HepG2 (cell line): ENCODE measurements around the gene GPR139. TPM values are rescaled to one million over a fixed set of nuclear protein-coding genes. Genes with fewer than 3 reads are reported as not detected.

Experiments used
- CHCHD3 ChIP-seq: sonication (generic); formaldehyde crosslinking; IDR thresholded peaks from 2 replicates; pipeline ENCODE4 v1.8.0; 2022; ENCODE audit warnings: mild to moderate bottlenecking, missing genetic modification reagents, moderate library complexity
- FOXO4 ChIP-seq: sonication (generic); formaldehyde crosslinking; conservative IDR thresholded peaks from 2 replicates; pipeline ENCODE4 v1.8.1; 2023; ENCODE audit warnings: missing genetic modification reagents
- GZF1 ChIP-seq: sonication (generic); formaldehyde crosslinking; IDR thresholded peaks from 2 replicates; pipeline ENCODE4 v1.5.1; 2020; ENCODE audit warnings: mild to moderate bottlenecking, missing genetic modification reagents
- HCFC1 ChIP-seq: fragments of 150-350 bp; IDR thresholded peaks from 2 replicates; pipeline ENCODE4 v1.6.1; 2014; ENCODE audit warnings: low read depth, low read length
- IKZF1 ChIP-seq: fragments of 450-650 bp; IDR thresholded peaks from 2 replicates; pipeline ENCODE4 v1.7.1; 2016
- MTA1 ChIP-seq: sonication (generic); formaldehyde crosslinking; IDR thresholded peaks from 2 replicates; pipeline ENCODE4 v1.4.0; 2020; ENCODE audit warnings: missing genetic modification reagents, mild to moderate bottlenecking, borderline replicate concordance
- NONO ChIP-seq, 2 experiments: fragments of 450-650 bp in 1 of 2; sonication (generic) in 1 of 2; formaldehyde crosslinking in 1 of 2; IDR thresholded peaks in 1 of 2; conservative IDR thresholded peaks in 1 of 2; 2 replicates each; pipeline versions ENCODE4 v1.6.1 to v1.8.0; 2017 to 2022; ENCODE audit warnings: mild to moderate bottlenecking in 1 of 2, missing genetic modification reagents in 1 of 2, moderate library complexity in 1 of 2
- PCBP1 ChIP-seq: fragments of 200-400 bp; formaldehyde crosslinking; IDR thresholded peaks from 2 replicates; pipeline ENCODE4 v1.6.1; 2017; ENCODE audit warnings: mild to moderate bottlenecking, low read depth, low read length, borderline replicate concordance
- PRMT3 ChIP-seq: sonication (generic); formaldehyde crosslinking; IDR thresholded peaks from 2 replicates; pipeline ENCODE4 v1.8.1; 2022; ENCODE audit warnings: low read depth, mild to moderate bottlenecking, moderate library complexity, missing genetic modification reagents, borderline replicate concordance
- RELA ChIP-seq: sonication (generic); formaldehyde crosslinking; IDR thresholded peaks from 2 replicates; pipeline ENCODE4 v1.4.0; 2020; ENCODE audit warnings: missing genetic modification reagents
- RFXANK ChIP-seq: IDR thresholded peaks from 2 replicates; pipeline ENCODE4 v1.6.1; 2016
- TIGD3 ChIP-seq: sonication (generic); formaldehyde crosslinking; IDR thresholded peaks from 2 replicates; pipeline ENCODE4 v1.5.1; 2020; ENCODE audit warnings: mild to moderate bottlenecking, missing genetic modification reagents, borderline replicate concordance
- TMF1 ChIP-seq: sonication (generic); formaldehyde crosslinking; IDR thresholded peaks from 2 replicates; pipeline ENCODE4 v1.8.1; 2022; ENCODE audit warnings: low read depth, missing genetic modification reagents
- TP53 ChIP-seq: sonication (generic); formaldehyde crosslinking; conservative IDR thresholded peaks from 2 replicates; pipeline ENCODE4 v1.4.0; 2020; ENCODE audit warnings: missing genetic modification reagents
- ZBTB2 ChIP-seq: sonication (generic); formaldehyde crosslinking; IDR thresholded peaks from 2 replicates; pipeline ENCODE4 v1.8.0; 2022; ENCODE audit warnings: low read depth, missing genetic modification reagents
- ZBTB46 ChIP-seq: sonication (generic); formaldehyde crosslinking; IDR thresholded peaks from 2 replicates; pipeline ENCODE4 v1.4.0; 2020; ENCODE audit warnings: mild to moderate bottlenecking, missing genetic modification reagents, borderline replicate concordance
- ZFP36L2 ChIP-seq: sonication (generic); formaldehyde crosslinking; IDR thresholded peaks from 2 replicates; pipeline ENCODE4 v1.4.0; 2020; ENCODE audit warnings: missing genetic modification reagents
- ZFP41 ChIP-seq: sonication (generic); formaldehyde crosslinking; IDR thresholded peaks from 2 replicates; pipeline ENCODE4 v1.4.0; 2020; ENCODE audit warnings: mild to moderate bottlenecking, missing genetic modification reagents, borderline replicate concordance
- ZNF30 ChIP-seq: sonication (generic); formaldehyde crosslinking; IDR thresholded peaks from 2 replicates; pipeline ENCODE4 v1.5.0; 2020; ENCODE audit warnings: mild to moderate bottlenecking, missing genetic modification reagents
- ZNF674 ChIP-seq: sonication (generic); formaldehyde crosslinking; IDR thresholded peaks from 2 replicates; pipeline ENCODE4 v1.5.0; 2020; ENCODE audit warnings: low read depth, mild to moderate bottlenecking, missing genetic modification reagents
- ZNF775 ChIP-seq: sonication (generic); formaldehyde crosslinking; IDR thresholded peaks from 2 replicates; pipeline ENCODE4 v1.4.0; 2020; ENCODE audit warnings: missing genetic modification reagents, mild to moderate bottlenecking, moderate library complexity, borderline replicate concordance
- ZSCAN25 ChIP-seq: sonication (generic); formaldehyde crosslinking; IDR thresholded peaks from 2 replicates; pipeline ENCODE4 v1.8.0; 2022; ENCODE audit warnings: mild to moderate bottlenecking, missing genetic modification reagents
- polyA plus RNA-seq, 8 experiments: library from polyadenylated mRNA; depleted of rRNA in 3 of 8; stranded (reverse) in 7 of 8; unstranded in 1 of 8; fragments of >200 nt; fragmentation: Illumina TruSeq in 4 of 8; extraction: Trizol in 4 of 8; gene quantifications; 2 replicates each; pipeline versions ENCODE4 v1.2.1 to v1.2.3, GENCODE V29; 2011 to 2016; ENCODE audit warnings: low read depth in 4 of 8, missing spikeins in 1 of 8, mixed read lengths in 1 of 8; ENCODE audit not compliant: insufficient read depth in 1 of 8
- total RNA-seq, 5 experiments: library from RNA; depleted of rRNA; stranded (reverse); fragments of >200 nt; fragmentation: Illumina TruSeq; extraction: Trizol; gene quantifications; 2 replicates each; pipeline ENCODE4 v1.2.3, GENCODE V29; 2016; ENCODE audit warnings: low read depth in 1 of 5

GPR139 gene
- total and polyA plus RNA-seq, 2 of the 13 experiments (the other 11 are each of a cell fraction or from before 2014, with no cell fraction given) = not detected

- TF ChIP-seq GZF1 (CRISPR knock-in tag) (peak; percentile 22; the same call in 1 of the 2 replicates), RELA (CRISPR knock-in tag) (no peak), ZFP36L2 (CRISPR knock-in tag) (no peak), ZSCAN25 (CRISPR knock-in tag) (0 out of 2 replicates have a peak, but pooled peaks have one; percentile 55), CHCHD3 (no peak; the same call in 1 of the 2 replicates), FOXO4 (no peak), MTA1 (CRISPR knock-in tag) (no peak), TIGD3 (CRISPR knock-in tag) (no peak), ZNF775 (CRISPR knock-in tag) (no peak), ZFP41 (CRISPR knock-in tag) (0 out of 2 replicates have a peak, but pooled peaks have one; percentile 22), PCBP1 (no peak), TP53 (no peak), TMF1 (no peak), ZBTB46 (CRISPR knock-in tag) (no peak), IKZF1 (no peak), ZNF30 (CRISPR knock-in tag) (no peak), RFXANK (CRISPR knock-in tag) (no peak), ZBTB2 (CRISPR knock-in tag) (no peak), NONO (IDR thresholded peaks at IDR 0.05) (no peak), NONO (CRISPR knock-in tag; conservative IDR thresholded peaks at IDR 0.05) (peak; percentile 29; the same call in 1 of the 2 replicates), PRMT3 (CRISPR knock-in tag) (no peak), ZNF674 (CRISPR knock-in tag) (no peak), HCFC1 (no peak)
Observed at GRCh38 chr16:20001856-20002707, 71.6 kb downstream of the GPR139 start (continued).
